ENCODE measurements around the gene TNNT2. TPM values are rescaled to one million over a fixed set of nuclear protein-coding genes. Genes with fewer than 3 reads are reported as not detected.

TNNT2 gene
- total RNA-seq, 1 donor from 2014 or later: 3.0 TPM

DNA sequence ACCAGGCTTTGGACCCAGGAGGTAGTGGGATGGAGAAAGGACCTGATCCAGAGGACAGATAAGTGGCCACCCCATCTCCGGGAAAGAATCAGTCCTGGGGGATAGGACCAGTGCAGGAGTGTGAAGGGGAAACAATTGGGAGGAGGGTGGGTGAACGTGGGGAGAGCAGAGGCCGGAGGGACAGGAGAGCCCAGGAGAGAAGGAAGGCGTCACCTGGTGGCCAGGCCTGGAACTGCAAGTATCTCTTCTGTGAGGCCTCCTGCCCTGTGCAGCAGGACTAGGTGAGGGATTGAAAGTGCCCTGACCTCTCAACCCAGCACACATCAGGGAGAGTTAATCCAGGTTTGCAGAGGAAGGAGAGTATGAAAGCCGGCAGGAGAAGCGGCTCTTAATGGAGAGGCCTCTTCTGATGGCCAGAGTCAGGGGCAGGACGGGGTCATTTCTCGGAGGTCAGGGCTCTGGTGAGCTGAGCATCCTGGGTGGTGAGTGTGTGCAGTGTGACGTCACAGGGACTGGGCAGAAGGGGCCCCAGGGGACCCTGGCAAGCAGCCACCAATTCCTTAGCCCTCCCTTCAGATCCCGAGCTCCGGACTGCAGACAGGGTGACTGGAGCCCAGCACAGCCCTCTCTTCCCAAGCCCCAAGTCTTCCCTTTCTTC lies 30.8 kb upstream of the TNNT2 start:
- H3K9me3 Mint-ChIP-seq (ENCODE audit: unreplicated experiment): no peaks in the 10 kb centered on the region
- TF ChIP-seq, protein P1, sequence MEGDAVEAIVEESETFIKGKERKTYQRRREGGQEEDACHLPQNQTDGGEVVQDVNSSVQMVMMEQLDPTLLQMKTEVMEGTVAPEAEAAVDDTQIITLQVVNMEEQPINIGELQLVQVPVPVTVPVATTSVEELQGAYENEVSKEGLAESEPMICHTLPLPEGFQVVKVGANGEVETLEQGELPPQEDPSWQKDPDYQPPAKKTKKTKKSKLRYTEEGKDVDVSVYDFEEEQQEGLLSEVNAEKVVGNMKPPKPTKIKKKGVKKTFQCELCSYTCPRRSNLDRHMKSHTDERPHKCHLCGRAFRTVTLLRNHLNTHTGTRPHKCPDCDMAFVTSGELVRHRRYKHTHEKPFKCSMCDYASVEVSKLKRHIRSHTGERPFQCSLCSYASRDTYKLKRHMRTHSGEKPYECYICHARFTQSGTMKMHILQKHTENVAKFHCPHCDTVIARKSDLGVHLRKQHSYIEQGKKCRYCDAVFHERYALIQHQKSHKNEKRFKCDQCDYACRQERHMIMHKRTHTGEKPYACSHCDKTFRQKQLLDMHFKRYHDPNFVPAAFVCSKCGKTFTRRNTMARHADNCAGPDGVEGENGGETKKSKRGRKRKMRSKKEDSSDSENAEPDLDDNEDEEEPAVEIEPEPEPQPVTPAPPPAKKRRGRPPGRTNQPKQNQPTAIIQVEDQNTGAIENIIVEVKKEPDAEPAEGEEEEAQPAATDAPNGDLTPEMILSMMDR (IDR thresholded peaks at IDR 0.05): peak; percentile 95
- peaks cover 4% of the 10 kb centered on the region for H3K4me1 Mint-ChIP-seq (ENCODE audit: unreplicated experiment)
- H3K36me3 Mint-ChIP-seq (ENCODE audit: unreplicated experiment): no peaks in the 10 kb centered on the region
- DNase-seq (ENCODE audit: extremely low spot score, unreplicated experiment): peak; percentile 94
- no peak overlapping the region for H3K27ac Mint-ChIP-seq (ENCODE audit: unreplicated experiment)
- H3K4me3 Mint-ChIP-seq (ENCODE audit: unreplicated experiment): no peak overlapping the region
- peaks cover 26% of the 10 kb centered on the region for H3K27me3 Mint-ChIP-seq (ENCODE audit: unreplicated experiment)

DNA sequence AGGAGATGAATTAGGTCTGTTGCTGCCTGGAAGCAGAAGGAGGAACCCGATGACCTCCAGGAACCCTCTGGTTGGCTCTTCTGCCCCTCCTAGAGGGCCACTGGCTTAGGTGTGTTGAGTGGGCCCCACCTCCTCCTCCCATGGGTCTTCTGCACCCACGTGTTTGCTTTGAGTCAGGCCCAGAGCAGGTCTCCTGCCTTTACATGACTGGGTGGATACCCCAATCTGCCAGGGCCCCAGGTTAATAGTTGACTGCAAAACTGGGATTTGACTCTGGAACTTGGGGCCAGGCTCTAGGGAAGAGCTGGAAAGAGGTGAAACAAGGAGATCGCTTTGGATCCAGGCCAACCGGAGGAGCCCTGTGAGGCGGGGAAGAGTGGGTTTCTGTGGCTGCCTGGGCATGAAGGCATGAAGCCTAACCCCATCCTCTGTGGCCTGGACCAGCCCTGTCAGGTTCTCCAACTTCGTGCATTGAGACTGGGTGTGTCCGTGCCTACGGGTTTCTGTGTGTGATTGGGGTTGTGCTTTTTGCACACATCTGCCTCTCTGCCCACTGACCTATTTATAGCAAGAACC lies 29.4 kb upstream of the TNNT2 start:
- TF ChIP-seq, protein P1 (IDR thresholded peaks at IDR 0.05): no peak
- H3K27me3 Mint-ChIP-seq (ENCODE audit: unreplicated experiment): peaks cover 26% of the 10 kb centered on the region
- no peak overlapping the region for H3K27ac Mint-ChIP-seq (ENCODE audit: unreplicated experiment)
- H3K9me3 Mint-ChIP-seq (ENCODE audit: unreplicated experiment): no peaks in the 10 kb centered on the region
- no peaks in the 10 kb centered on the region for H3K36me3 Mint-ChIP-seq (ENCODE audit: unreplicated experiment)
- H3K4me3 Mint-ChIP-seq (ENCODE audit: unreplicated experiment): no peak overlapping the region
- DNase-seq (ENCODE audit: extremely low spot score, unreplicated experiment): no peak
- H3K4me1 Mint-ChIP-seq (ENCODE audit: unreplicated experiment): peaks cover 4% of the 10 kb centered on the region

DNA sequence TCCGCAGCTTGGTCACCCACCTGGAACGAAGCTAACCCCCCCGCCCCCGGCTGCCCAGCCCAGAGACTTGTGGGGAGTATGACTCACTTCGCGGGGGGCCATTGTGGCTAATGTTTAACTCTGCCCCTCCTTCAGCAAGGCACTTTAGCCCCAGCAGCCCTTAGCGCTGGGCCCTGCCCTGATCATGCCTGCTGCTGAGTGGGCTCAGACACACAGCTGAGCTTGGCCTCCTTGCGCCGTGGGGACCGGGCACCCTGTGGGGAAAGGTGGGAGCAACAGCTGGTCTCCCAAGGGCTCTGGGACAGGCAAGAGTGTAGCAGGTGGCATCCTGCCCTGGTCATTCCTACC lies 28.0 kb upstream of the TNNT2 start:
- no peaks in the 10 kb centered on the region for H3K36me3 Mint-ChIP-seq (ENCODE audit: unreplicated experiment)

DNA sequence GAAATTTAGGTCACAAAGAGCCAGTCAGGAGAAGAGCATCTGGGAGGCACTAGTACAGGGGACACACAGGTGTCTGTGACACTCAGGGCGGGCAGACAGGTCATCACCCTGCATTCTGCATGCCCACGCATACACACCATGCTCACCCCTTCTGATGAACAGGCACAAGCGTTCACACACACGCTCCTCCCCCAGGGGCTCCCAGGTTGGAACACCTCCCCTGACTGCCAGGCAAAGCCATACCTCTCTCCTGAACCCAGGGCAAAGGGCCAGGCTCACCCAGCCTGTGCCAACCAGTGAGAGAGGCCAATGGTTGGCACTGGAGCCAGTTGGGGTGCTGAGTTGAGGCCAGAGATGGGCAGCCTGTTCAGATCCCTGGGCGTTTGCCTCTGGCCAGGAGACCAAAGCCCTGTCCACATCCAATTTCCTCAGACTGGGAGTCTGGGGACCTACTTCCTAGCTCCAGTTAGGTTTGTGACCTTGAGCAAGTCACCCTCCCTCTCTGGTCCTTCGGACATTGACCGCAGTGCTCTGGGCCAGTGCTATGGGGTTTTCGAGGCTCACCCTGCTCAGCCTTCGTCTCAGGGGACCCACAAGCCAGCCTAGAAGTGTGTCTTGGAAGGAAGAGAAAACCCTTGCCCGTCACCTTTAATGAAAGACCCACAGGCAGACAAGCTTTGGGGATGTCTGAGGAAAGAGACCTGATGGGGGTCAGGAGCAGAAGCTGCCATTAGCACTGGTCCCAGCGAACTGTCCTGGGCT lies 27.4 kb upstream of the TNNT2 start:
- no peaks in the 10 kb centered on the region for H3K36me3 Mint-ChIP-seq (ENCODE audit: unreplicated experiment)
- no peak overlapping the region for H3K27ac Mint-ChIP-seq (ENCODE audit: unreplicated experiment)
- DNase-seq (ENCODE audit: extremely low spot score, unreplicated experiment): no peak
- no peaks in the 10 kb centered on the region for H3K9me3 Mint-ChIP-seq (ENCODE audit: unreplicated experiment)
- TF ChIP-seq, protein P1 (IDR thresholded peaks at IDR 0.05): no peak
- peaks cover 27% of the 10 kb centered on the region for H3K27me3 Mint-ChIP-seq (ENCODE audit: unreplicated experiment)
- peaks cover 4% of the 10 kb centered on the region for H3K4me1 Mint-ChIP-seq (ENCODE audit: unreplicated experiment)
- no peak overlapping the region for H3K4me3 Mint-ChIP-seq (ENCODE audit: unreplicated experiment)

More for the DNA sequence above, 28.0 kb upstream of the TNNT2 start:
- Mint-ChIP-seq H3K27ac (ENCODE audit: unreplicated experiment) (no peak overlapping the region), H3K9me3 (ENCODE audit: unreplicated experiment) (no peaks in the 10 kb centered on the region), H3K27me3 (ENCODE audit: unreplicated experiment) (peaks cover 26% of the 10 kb centered on the region), H3K4me3 (ENCODE audit: unreplicated experiment) (no peak overlapping the region), H3K4me1 (ENCODE audit: unreplicated experiment) (peaks cover 4% of the 10 kb centered on the region)
- DNase-seq (ENCODE audit: extremely low spot score, unreplicated experiment): no peak
- TF ChIP-seq, protein P1 (IDR thresholded peaks at IDR 0.05): no peak

DNA sequence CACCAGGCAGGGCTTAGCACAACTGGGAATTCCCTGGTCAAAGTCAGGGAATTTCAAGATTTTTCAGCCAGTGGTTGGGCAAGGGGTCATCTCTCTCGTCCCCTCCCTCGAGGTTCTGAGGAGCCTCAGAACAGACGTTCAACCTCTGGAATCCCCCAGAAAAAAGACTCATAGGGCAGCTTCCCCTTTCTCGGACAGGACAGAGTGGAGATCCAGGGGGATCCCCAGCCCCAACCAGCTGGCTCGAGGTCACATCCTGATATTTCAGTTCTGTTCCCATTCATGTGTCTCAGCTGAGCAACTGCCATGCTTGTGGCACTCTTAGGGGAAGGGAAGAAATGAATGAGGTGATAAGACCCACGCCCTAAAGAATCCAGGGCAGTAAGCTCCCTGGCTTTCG lies 26.6 kb upstream of the TNNT2 start:
- TF ChIP-seq, protein P1 (IDR thresholded peaks at IDR 0.05): no peak
- Mint-ChIP-seq H3K9me3 (ENCODE audit: unreplicated experiment) (no peaks in the 10 kb centered on the region), H3K27me3 (ENCODE audit: unreplicated experiment) (peaks cover 26% of the 10 kb centered on the region), H3K36me3 (ENCODE audit: unreplicated experiment) (no peaks in the 10 kb centered on the region), H3K27ac (ENCODE audit: unreplicated experiment) (no peak overlapping the region), H3K4me1 (ENCODE audit: unreplicated experiment) (peaks cover 4% of the 10 kb centered on the region), H3K4me3 (ENCODE audit: unreplicated experiment) (no peak overlapping the region)
- DNase-seq (ENCODE audit: extremely low spot score, unreplicated experiment): no peak

All from osteocyte (in vitro differentiated cells).